Neural progenitor cell (in vitro differentiated cells): Measurements from ENCODE around the gene CLDN1.

Experiments used
- EZH2 ChIP-seq: fragments of 200-600 bp; sonication (generic); IDR thresholded peaks from 2 replicates; pipeline ENCODE4 v1.6.1; 2017; ENCODE audit warnings: antibody characterized with exemption, mild to moderate bottlenecking, moderate library complexity
- TF ChIP-seq, protein P1 (sequence below): fragments of 200-600 bp; sonication (generic); IDR thresholded peaks from 2 replicates; pipeline ENCODE4 v1.5.1; 2017; ENCODE audit warnings: antibody characterized with exemption, mild to moderate bottlenecking

DNA sequence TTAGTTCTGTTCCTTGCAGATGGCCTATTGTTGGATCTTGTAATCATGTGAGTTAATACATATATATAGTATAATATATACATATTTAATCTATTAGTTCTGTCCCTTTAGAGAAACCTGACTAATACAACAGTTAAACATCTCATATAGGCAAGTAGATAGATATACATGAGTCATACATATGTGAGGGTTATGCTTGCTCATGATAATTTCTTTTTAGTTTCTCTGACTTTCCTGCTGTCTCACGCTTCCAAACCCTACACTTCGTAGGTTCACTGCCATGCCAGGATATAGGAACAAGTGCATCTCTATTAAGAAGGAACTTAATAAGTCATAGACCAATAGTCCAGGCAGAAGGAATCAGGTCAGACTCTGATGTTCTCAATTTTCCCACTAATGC is 48.9 kb upstream of the CLDN1 start:
- no peak for TF ChIP-seq EZH2
- TF ChIP-seq, protein P1, sequence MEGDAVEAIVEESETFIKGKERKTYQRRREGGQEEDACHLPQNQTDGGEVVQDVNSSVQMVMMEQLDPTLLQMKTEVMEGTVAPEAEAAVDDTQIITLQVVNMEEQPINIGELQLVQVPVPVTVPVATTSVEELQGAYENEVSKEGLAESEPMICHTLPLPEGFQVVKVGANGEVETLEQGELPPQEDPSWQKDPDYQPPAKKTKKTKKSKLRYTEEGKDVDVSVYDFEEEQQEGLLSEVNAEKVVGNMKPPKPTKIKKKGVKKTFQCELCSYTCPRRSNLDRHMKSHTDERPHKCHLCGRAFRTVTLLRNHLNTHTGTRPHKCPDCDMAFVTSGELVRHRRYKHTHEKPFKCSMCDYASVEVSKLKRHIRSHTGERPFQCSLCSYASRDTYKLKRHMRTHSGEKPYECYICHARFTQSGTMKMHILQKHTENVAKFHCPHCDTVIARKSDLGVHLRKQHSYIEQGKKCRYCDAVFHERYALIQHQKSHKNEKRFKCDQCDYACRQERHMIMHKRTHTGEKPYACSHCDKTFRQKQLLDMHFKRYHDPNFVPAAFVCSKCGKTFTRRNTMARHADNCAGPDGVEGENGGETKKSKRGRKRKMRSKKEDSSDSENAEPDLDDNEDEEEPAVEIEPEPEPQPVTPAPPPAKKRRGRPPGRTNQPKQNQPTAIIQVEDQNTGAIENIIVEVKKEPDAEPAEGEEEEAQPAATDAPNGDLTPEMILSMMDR = no peak
